SK-N-SH (cell line): ENCODE results near the gene ART1. TPM values are rescaled to one million over a fixed set of nuclear protein-coding genes. Genes with fewer than 3 reads are reported as not detected.

Source experiments
- CTCF ChIA-PET: fragments of 300-600, 350-600 bp; formaldehyde crosslinking; extraction: SDS; loops from one replicate; lab custom pipeline; 2021; lab: Yijun Ruan, JAX
- POLR2A ChIA-PET: fragments of 350-600 bp; sonication (Branson Sonifier 250); formaldehyde crosslinking; extraction: SDS; loops from one replicate; lab custom pipeline; 2020; ENCODE audit warnings: antibody characterized with exemption, inconsistent platforms; lab: Yijun Ruan, JAX
- DNase-seq: peaks from one replicate; pipeline ENCODE4 v3.0.0; 2012
- H2AFZ ChIP-seq: fragments of 200-600 bp; sonication (generic); 2 replicates; pipeline ENCODE4 v1.8.1; 2016; ENCODE audit warnings: antibody characterized with exemption, mild to moderate bottlenecking, low read depth
- H3F3A ChIP-seq: fragments of 200-600 bp; sonication (generic); replicated peaks from 2 replicates; pipeline ENCODE3; 2016; ENCODE audit warnings: antibody characterized with exemption, mild to moderate bottlenecking; ENCODE audit not compliant: insufficient read depth
- H3K27ac ChIP-seq, 2 experiments: fragments of 200-500 bp in 1 of 2; fragments of 200-600 bp in 1 of 2; sonication (Bioruptor generic) in 1 of 2; sonication (generic), shearing (Covaris generic) in 1 of 2; 2 replicates each; pipeline versions ENCODE4 v1.5.1 to v1.6.1; 2014 to 2016; ENCODE audit warnings: low read depth in 2 of 2, inconsistent platforms in 1 of 2, low read length in 1 of 2, mild to moderate bottlenecking in 1 of 2, mixed read lengths in 1 of 2
- H3K27me3 ChIP-seq: fragments of 200-600 bp; sonication (generic), shearing (Covaris generic); 2 replicates; pipeline ENCODE4 v1.6.1; 2016; ENCODE audit warnings: mixed run types; ENCODE audit not compliant: insufficient read depth
- H3K36me3 ChIP-seq, 2 experiments: fragments of 200-500 bp in 1 of 2; fragments of 200-600 bp in 1 of 2; sonication (Bioruptor generic) in 1 of 2; sonication (generic) in 1 of 2; replicated peaks in 1 of 2; 2 replicates each; pipeline versions ENCODE3 to v1.5.1; 2014 to 2016; ENCODE audit warnings: low read length in 1 of 2, mild to moderate bottlenecking in 1 of 2; ENCODE audit not compliant: insufficient read depth in 2 of 2, control insufficient read depth in 1 of 2
- H3K4me1 ChIP-seq, 2 experiments: fragments of 200-500 bp in 1 of 2; fragments of 200-600 bp in 1 of 2; sonication (Bioruptor generic) in 1 of 2; sonication (generic), shearing (Covaris generic) in 1 of 2; 2 replicates each; pipeline versions ENCODE4 v1.5.1 to v1.6.1; 2014 to 2016; ENCODE audit warnings: low read depth in 1 of 2, low read length in 1 of 2, mixed run types in 1 of 2; ENCODE audit not compliant: insufficient read depth in 2 of 2, control insufficient read depth in 1 of 2
- H3K4me2 ChIP-seq: fragments of 200-600 bp; sonication (generic), shearing (Covaris generic); 2 replicates; pipeline ENCODE4 v1.6.1; 2017; ENCODE audit warnings: mixed run types
- H3K4me3 ChIP-seq, 2 experiments: fragments of 200-500 bp in 1 of 2; fragments of 200-600 bp in 1 of 2; sonication (Bioruptor generic) in 1 of 2; sonication (generic), shearing (Covaris generic) in 1 of 2; 2 replicates each; pipeline versions ENCODE4 v1.5.1 to v1.8.1; 2014 to 2016; ENCODE audit warnings: low read depth in 2 of 2, inconsistent platforms in 1 of 2, low read length in 1 of 2, mild to moderate bottlenecking in 1 of 2, mixed read lengths in 1 of 2, moderate library complexity in 1 of 2
- H3K79me2 ChIP-seq: fragments of 200-600 bp; sonication (generic); 2 replicates; pipeline ENCODE4 v1.8.1; 2017; ENCODE audit warnings: mild to moderate bottlenecking; ENCODE audit not compliant: insufficient read depth
- H3K9ac ChIP-seq: fragments of 200-600 bp; sonication (generic); 2 replicates; pipeline ENCODE4 v1.6.1; 2017; ENCODE audit warnings: mixed run types
- H3K9me2 ChIP-seq: fragments of 200-600 bp; sonication (generic); 2 replicates; pipeline ENCODE4 v1.6.1; 2017; ENCODE audit warnings: mixed run types
- H3K9me3 ChIP-seq: fragments of 200-600 bp; sonication (generic); 2 replicates; pipeline ENCODE4 v1.6.1; 2017; ENCODE audit warnings: mixed run types, mild to moderate bottlenecking, moderate library complexity
- H4K20me1 ChIP-seq: fragments of 200-600 bp; sonication (generic); 2 replicates; pipeline ENCODE4 v1.6.1; 2017; ENCODE audit warnings: mild to moderate bottlenecking, mixed run types; ENCODE audit not compliant: insufficient read depth
- CHD2 ChIP-seq: fragments of 150-350 bp; IDR thresholded peaks from 2 replicates; pipeline ENCODE4 v1.6.1; 2018; ENCODE audit warnings: low read length; ENCODE audit not compliant: partially characterized antibody
- ELF1 ChIP-seq: IDR thresholded peaks from 2 replicates; pipeline ENCODE4 v1.4.0; 2012
- JUND ChIP-seq: IDR thresholded peaks from 2 replicates; pipeline ENCODE4 v1.4.0; 2012
- MEF2A ChIP-seq: IDR thresholded peaks from 2 replicates; pipeline ENCODE4 v1.4.0; 2012; ENCODE audit warnings: low read depth, borderline replicate concordance
- NFIC ChIP-seq: IDR thresholded peaks from 2 replicates; pipeline ENCODE4 v1.4.0; 2012; ENCODE audit warnings: borderline replicate concordance
- NRF1 ChIP-seq: IDR thresholded peaks from 2 replicates; pipeline ENCODE4 v1.6.1; 2012; ENCODE audit warnings: low read depth, mild to moderate bottlenecking, low read length
- RAD21 ChIP-seq: IDR thresholded peaks from 2 replicates; pipeline ENCODE4 v1.6.1; 2012; ENCODE audit warnings: mild to moderate bottlenecking, low read length
- RFX5 ChIP-seq: IDR thresholded peaks from 2 replicates; pipeline ENCODE4 v1.6.1; 2012; ENCODE audit warnings: mild to moderate bottlenecking, improper control_type of control experiment, low read length
- SMC3 ChIP-seq: IDR thresholded peaks from 2 replicates; pipeline ENCODE4 v1.6.1; 2012; ENCODE audit warnings: low read depth, low read length, improper control_type of control experiment
- TCF12 ChIP-seq: IDR thresholded peaks from 2 replicates; pipeline ENCODE4 v1.4.0; 2012
- TEAD4 ChIP-seq: IDR thresholded peaks from 2 replicates; pipeline ENCODE4 v1.4.0; 2012; ENCODE audit warnings: mild to moderate bottlenecking, borderline replicate concordance; ENCODE audit not compliant: insufficient read depth
- YY1 ChIP-seq: IDR thresholded peaks from 2 replicates; pipeline ENCODE4 v1.4.0; 2012; ENCODE audit warnings: low read depth, mild to moderate bottlenecking
- WGBS: methylation state at CpG from one replicate; pipeline ENCODE4 v1.1.6; 2017; ENCODE audit warnings: low lambda C conversion rate; 5-methylcytosine and 5-hydroxymethylcytosine counted together
- polyA plus RNA-seq, 3 experiments: library from polyadenylated mRNA; depleted of rRNA; stranded (reverse); fragments of >200 nt; gene quantifications; 2 replicates each; pipeline ENCODE4 v1.2.3, GENCODE V29; 2012
- TF ChIP-seq, protein P1 (sequence below): IDR thresholded peaks from 2 replicates; pipeline ENCODE4 v1.4.0; 2012; ENCODE audit warnings: low read depth, borderline replicate concordance
- TF ChIP-seq, protein P2 (sequence below): IDR thresholded peaks from 2 replicates; pipeline ENCODE4; 2012
- TF ChIP-seq, protein P3 (sequence below): IDR thresholded peaks from 2 replicates; pipeline ENCODE4 v1.6.1; 2012; ENCODE audit warnings: mild to moderate bottlenecking, low read depth, low read length, moderate library complexity

The ART1 gene
- polyA plus RNA-seq, 1 of the 3 experiments (the other 2 are of a cell fraction): not detected

DNA sequence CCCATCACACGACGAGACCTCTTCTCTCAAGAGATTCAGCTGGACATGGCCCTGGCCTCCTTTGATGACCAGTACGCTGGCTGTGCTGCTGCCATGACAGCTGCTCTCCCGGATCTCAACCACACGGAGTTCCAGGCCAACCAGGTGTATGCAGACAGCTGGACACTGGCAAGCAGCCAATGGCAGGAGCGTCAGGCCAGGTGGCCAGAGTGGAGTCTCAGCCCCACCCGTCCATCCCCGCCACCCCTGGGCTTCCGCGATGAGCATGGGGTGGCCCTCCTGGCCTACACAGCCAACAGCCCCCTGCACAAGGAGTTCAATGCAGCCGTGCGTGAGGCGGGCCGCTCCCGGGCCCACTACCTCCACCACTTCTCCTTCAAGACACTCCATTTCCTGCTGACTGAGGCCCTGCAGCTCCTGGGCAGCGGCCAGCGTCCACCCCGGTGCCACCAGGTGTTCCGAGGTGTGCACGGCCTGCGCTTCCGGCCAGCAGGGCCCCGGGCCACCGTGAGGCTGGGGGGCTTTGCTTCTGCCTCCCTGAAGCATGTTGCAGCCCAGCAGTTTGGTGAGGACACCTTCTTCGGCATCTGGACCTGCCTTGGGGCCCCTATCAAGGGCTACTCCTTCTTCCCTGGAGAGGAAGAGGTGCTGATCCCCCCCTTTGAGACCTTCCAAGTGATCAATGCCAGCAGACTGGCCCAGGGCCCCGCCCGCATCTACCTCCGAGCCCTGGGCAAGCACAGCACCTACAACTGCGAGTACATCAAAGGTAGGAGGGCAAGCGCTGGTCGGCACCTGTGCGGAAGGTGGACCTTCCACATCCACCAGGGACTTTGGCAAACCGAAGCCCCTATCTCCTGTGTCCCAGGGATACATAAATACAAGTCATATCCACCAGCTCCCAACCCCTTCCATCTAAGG, 14.9 kb downstream of the ART1 start:
- H3K79me2 ChIP-seq: no peaks in the 10 kb centered on the region
- H3K27ac ChIP-seq: no peak overlapping the region
- no peak overlapping the region for H3K9ac ChIP-seq
- TF ChIP-seq NFIC (no peak), SMC3 (no peak), RFX5 (no peak), TCF12 (no peak), ELF1 (no peak), YY1 (no peak), TEAD4 (no peak)
- TF ChIP-seq, protein P1, sequence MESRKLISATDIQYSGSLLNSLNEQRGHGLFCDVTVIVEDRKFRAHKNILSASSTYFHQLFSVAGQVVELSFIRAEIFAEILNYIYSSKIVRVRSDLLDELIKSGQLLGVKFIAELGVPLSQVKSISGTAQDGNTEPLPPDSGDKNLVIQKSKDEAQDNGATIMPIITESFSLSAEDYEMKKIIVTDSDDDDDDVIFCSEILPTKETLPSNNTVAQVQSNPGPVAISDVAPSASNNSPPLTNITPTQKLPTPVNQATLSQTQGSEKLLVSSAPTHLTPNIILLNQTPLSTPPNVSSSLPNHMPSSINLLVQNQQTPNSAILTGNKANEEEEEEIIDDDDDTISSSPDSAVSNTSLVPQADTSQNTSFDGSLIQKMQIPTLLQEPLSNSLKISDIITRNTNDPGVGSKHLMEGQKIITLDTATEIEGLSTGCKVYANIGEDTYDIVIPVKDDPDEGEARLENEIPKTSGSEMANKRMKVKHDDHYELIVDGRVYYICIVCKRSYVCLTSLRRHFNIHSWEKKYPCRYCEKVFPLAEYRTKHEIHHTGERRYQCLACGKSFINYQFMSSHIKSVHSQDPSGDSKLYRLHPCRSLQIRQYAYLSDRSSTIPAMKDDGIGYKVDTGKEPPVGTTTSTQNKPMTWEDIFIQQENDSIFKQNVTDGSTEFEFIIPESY: no peak
- peaks cover 0 to 3% of the 10 kb centered on the region in 2 experiments for H3K36me3 ChIP-seq
- DNase-seq: no peak
- H3K9me3 ChIP-seq: no peaks in the 10 kb centered on the region
- WGBS: 60% methylated on average over 14 of the region's 33 CpGs
- no peak overlapping the region for H2AFZ ChIP-seq
- no peaks in the 10 kb centered on the region for H3K4me1 ChIP-seq
- ChIA-PET CTCF (no interaction called here), POLR2A (no interaction called here)
- H3K27me3 ChIP-seq: no peaks in the 10 kb centered on the region; the same call in 1 of the 2 replicates
- no peaks in the 10 kb centered on the region for H3F3A ChIP-seq
- no peaks in the 10 kb centered on the region for H3K9me2 ChIP-seq
- no peak overlapping the region for H3K4me2 ChIP-seq
- H4K20me1 ChIP-seq: no peaks in the 10 kb centered on the region
- no peak overlapping the region for H3K4me3 ChIP-seq

DNA sequence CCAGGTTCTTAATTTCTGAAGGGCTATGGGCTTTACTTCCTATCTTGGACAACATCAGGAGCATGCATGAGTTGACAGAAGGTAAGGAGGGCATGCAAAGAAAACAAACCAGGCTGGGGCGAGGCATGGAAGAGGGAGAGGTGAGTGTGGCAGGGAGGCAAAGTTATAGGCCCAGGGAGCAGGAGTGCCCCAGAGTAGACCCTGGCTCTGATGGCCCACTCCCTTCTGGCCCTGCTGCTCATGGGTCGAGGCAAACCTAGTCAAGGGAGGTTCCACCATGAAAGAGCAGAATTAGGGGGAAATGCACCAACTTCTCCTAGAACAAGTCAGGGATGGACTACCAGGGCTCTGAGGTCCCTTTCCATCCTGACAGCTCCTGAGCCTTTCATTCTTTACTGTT, 16.0 kb downstream of the ART1 start:
- POLR2A ChIA-PET: no interaction called here
- DNase-seq: no peak

More for the DNA sequence above, 16.0 kb downstream of the ART1 start:
- Histone ChIP-seq H3K4me1 (no peaks in the 10 kb centered on the region), H3K4me3 (no peak overlapping the region), H4K20me1 (no peaks in the 10 kb centered on the region), H3K4me2 (no peak overlapping the region), H3K27me3 (no peaks in the 10 kb centered on the region; the same call in 1 of the 2 replicates), H3F3A (no peaks in the 10 kb centered on the region), H3K9me3 (no peaks in the 10 kb centered on the region), H3K9ac (no peak overlapping the region), H3K9me2 (no peaks in the 10 kb centered on the region), H2AFZ (no peak overlapping the region), H3K27ac (no peak overlapping the region), H3K36me3 (peaks cover 0 to 12% of the 10 kb centered on the region in 2 experiments), H3K79me2 (no peaks in the 10 kb centered on the region)
- TF ChIP-seq JUND (no peak), RAD21 (no peak), CHD2 (no peak), MEF2A (no peak), NRF1 (no peak)
- TF ChIP-seq, protein P2, sequence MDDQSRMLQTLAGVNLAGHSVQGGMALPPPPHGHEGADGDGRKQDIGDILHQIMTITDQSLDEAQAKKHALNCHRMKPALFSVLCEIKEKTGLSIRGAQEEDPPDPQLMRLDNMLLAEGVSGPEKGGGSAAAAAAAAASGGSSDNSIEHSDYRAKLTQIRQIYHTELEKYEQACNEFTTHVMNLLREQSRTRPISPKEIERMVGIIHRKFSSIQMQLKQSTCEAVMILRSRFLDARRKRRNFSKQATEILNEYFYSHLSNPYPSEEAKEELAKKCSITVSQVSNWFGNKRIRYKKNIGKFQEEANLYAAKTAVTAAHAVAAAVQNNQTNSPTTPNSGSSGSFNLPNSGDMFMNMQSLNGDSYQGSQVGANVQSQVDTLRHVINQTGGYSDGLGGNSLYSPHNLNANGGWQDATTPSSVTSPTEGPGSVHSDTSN: no peak
- TF ChIP-seq, protein P3, sequence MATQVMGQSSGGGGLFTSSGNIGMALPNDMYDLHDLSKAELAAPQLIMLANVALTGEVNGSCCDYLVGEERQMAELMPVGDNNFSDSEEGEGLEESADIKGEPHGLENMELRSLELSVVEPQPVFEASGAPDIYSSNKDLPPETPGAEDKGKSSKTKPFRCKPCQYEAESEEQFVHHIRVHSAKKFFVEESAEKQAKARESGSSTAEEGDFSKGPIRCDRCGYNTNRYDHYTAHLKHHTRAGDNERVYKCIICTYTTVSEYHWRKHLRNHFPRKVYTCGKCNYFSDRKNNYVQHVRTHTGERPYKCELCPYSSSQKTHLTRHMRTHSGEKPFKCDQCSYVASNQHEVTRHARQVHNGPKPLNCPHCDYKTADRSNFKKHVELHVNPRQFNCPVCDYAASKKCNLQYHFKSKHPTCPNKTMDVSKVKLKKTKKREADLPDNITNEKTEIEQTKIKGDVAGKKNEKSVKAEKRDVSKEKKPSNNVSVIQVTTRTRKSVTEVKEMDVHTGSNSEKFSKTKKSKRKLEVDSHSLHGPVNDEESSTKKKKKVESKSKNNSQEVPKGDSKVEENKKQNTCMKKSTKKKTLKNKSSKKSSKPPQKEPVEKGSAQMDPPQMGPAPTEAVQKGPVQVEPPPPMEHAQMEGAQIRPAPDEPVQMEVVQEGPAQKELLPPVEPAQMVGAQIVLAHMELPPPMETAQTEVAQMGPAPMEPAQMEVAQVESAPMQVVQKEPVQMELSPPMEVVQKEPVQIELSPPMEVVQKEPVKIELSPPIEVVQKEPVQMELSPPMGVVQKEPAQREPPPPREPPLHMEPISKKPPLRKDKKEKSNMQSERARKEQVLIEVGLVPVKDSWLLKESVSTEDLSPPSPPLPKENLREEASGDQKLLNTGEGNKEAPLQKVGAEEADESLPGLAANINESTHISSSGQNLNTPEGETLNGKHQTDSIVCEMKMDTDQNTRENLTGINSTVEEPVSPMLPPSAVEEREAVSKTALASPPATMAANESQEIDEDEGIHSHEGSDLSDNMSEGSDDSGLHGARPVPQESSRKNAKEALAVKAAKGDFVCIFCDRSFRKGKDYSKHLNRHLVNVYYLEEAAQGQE: no peak
- 91% methylated on average over 2 of the region's 2 CpGs for WGBS
- CTCF ChIA-PET: no interaction called here
